SH-SY5Y (cell line): ENCODE measurements around the gene LIPG.

Experiments
- GATA2 ChIP-seq: IDR thresholded peaks from 2 replicates; pipeline ENCODE4 v1.6.1; 2011; ENCODE audit warnings: mild to moderate bottlenecking, low read depth, low read length
- GATA3 ChIP-seq: IDR thresholded peaks from 2 replicates; pipeline ENCODE4 v1.6.1; 2011; ENCODE audit warnings: low read depth, mild to moderate bottlenecking, low read length, moderate library complexity

Gene LIPG

DNA sequence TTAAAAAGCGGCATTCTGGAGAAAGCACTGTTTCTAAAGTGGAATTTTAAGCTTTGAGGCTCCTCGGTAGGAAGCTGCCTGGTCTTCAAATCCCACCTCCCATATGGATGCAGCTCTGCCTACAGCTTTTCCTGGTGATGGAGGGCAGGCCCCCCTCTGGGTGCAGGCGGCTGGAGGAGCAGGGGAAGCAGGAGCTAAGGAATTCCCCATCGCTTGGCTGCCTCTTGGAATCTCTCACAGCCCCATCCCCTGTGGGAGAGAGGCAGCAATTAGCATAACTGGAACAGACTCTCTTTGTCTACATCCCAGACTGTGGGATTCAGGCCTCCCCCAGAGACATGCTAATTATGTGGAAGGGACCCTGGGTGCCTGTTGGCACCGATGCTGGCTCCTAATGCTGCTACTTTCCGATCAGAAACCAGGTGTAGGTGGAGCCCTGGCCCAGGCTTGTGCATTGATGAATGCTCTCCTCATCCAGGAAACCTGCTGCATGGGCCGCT, 51.3 kb downstream of the LIPG start:
- TF ChIP-seq GATA2 = no peak
- TF ChIP-seq GATA3 = no peak

DNA sequence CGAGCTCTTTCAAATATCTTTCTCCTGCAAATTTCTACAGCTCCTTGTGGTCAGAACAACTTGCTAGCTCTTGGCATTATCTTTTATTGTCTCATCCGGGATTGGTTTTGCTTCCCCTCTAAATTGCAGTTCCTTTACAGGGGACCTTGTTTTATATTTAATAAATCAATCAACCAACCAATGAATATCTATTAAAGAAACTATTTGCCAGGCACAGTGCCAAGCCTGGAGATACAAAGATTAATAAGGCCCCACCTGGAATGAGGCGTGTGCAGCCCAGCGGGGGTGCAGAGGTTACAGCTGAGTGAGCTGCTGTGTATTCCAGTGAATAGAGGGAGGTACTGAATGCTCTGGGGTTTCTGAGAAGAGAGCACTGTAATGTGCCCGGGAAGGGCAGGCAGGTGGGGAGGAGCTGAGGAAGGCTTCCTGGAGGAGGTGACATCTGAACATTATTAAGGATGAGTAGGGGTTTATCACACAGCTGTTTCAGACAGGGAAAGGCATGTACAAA, 51.8 kb downstream of the LIPG start:
- TF ChIP-seq GATA2 = no peak
- no peak for TF ChIP-seq GATA3

DNA sequence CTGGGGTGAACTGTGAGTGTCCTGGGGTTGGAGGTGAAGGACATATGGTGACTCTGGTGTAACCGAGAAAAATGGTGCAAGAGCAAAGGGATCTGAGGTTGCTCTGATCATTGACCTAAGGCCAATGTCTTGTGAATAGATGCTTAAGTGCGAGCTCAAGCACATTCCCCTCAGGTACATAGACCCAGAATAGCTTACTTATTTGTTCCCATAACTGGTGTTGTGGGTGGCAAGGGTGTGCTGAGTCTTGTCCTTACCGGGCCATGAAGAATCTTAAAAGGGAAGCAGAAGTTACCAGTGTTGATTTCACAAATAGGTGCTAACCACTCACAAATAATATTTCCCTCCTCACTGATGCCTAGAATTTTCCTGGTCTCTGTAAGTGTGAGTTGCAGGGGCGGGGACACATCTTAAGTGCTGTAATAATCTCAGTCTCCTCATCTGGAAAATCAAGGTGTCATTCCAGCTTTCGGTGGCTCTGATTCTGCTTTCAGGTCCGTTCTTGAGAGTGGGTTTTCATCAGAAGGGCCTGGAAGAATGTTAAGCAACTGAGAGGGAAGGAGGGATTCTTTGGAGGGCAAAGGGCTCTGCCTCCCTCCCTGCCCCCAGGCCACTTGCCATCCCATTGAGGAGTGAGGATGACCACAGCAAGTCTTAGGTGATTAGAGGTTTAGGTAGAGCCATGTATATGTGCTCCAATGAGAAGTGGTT, 54.9 kb downstream of the LIPG start:
- TF ChIP-seq GATA2 = no peak
- no peak for TF ChIP-seq GATA3

DNA sequence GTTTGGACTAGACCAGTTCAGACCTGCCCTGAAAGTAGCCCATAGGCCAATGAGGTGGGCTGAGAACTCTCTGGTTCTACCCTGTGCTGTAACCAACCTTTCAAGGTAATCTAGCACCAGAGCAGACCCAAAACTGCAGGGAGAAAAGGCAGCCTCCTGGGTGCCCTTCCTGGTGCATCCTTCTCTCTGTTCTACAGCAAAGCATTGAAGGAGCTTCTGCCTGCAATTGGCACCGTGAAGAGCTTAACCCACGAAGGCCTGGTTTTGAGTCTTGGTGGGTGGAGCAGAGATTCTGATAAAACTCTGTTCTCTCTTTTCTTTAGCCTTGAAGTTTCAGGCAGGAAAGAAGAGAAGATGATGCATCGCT, 55.5 kb downstream of the LIPG start:
- TF ChIP-seq GATA2 = no peak
- no peak for TF ChIP-seq GATA3

DNA sequence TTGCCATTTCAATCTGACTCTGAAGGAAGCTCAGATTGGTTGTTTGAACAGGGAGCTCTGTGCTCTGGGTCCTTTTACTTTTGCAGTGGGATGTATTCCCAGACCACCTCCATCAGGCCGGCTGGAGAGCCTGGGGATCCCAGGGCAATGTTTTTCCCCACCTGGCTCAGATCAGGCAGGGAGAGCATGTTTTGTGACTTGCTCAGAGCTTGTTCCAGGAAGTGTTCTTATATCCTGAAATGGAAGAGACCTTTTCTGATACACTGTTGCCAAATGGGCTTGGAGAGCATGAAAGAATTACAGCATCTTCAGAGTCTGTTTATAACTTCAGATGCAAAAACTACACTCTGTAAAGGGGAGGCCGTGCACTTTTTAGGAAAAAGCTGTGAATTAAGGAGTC, 56.0 kb downstream of the LIPG start:
- TF ChIP-seq GATA2 = no peak
- TF ChIP-seq GATA3 = no peak

DNA sequence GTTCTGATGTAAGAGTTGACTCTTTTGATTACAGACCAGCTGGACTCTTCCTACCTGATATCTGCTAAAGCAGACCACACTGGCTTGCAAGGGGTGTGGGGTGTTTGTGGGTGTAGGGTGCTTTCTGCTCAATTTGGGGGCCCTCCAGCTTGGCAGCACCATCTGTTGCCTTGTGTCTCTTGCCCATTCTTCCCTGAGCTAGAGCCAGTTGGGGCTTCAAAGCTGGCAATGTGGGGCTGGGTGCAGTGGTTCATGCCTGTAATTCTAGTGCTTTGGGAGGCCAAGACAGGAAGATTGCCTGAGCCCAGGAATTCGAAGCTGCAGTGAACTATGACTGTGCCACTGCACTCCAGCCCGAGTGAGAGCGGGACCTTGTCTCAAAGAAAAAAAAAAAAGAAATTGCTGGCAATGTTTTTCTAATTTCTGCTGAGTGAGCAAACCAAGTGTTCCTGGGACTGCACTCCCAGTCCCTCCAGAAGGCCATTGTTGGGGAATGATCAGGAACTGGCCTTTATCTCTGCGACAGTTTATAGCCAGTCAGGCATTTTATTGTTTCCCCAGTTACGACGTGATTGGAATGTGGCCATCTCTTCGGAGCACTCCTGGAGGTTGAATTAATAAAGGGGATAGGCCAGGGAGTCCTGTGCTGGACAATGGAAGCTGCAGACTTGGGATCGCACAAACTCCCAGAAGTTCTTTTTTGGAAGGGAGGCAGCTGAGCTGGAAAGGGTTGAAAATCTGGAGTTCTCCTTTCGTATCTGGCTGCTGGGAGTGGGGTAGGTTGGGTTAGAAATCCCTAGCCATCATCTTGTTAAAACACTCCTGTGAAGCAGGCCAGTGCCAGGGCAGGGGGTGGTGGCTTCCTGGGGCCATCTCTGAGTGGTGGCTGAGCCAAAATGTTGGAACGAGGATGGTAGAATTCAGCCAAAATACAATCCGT, 57.2 kb downstream of the LIPG start:
- TF ChIP-seq GATA2 (no peak), GATA3 (no peak)

DNA sequence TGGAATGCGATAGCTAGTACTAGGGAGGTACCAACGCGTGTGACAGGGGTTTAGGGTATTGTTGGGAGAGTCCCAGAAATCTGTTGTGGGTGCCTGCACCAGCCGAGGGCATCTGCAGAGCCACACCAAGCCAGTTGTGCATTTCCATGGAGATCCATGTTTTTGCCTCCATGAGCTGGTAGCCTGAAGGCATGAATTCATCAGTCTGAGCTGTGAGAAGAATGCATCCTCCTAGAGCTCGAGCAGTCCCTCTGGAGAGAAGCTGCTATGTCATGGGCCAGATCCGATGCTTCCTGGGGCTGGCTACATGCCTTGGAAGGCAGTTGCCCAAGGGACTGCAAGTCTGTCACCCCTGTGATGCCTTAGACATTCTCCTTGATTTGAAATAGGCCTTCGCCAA, 57.9 kb downstream of the LIPG start:
- TF ChIP-seq GATA3 (no peak), GATA2 (no peak)

DNA sequence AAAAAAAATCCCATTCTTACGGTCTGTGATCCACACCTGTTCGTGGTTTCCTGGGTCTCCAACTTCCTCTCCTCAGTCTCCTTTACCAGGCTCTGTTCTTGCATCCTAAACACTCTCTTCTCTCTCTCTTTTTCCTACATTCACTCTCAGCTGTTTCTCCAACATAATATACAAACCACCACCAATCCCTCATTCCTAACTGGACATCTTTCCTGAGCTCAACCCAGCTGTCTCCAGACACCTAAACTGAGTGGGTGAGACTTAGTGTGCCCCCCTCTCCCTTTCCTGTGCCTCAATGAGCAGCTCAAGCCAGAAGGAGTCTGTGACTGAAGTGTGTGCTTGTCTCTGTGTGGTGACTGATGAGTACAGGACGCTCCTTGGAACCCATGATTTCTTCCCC, 59.4 kb downstream of the LIPG start:
- no peak for TF ChIP-seq GATA3
- TF ChIP-seq GATA2 = no peak

DNA sequence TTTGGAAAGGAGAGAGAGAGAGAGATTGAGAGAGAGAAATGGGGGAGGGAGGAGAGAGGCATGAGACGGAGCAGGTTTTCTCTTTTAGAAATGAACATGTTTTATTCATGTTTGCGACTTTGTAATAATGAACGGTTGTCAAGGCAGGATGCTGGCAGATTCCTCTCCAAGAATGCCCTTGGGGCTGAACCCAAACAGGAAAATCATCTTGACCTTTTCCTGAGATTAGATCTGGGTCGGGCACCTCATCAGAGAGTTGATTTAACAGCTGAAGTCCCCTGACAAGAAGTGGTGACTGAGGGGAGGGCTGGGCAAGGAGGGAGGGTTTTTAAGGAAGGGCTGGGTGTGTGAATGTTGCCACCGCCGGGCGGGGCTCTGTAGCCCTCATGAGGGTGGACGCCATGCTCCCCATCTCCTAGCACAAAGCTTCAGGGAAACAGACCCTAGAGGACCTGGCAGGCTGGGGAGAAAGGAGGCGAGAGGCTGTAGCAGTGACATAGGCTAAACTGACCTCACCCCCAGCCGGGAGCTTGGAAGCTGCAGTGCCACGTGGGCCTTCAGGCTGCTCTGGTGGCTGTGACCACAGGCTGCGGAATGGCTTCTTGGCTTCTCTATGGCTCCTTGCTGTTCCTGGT, 60.0 kb downstream of the LIPG start:
- TF ChIP-seq GATA3 (no peak), GATA2 (no peak)

DNA sequence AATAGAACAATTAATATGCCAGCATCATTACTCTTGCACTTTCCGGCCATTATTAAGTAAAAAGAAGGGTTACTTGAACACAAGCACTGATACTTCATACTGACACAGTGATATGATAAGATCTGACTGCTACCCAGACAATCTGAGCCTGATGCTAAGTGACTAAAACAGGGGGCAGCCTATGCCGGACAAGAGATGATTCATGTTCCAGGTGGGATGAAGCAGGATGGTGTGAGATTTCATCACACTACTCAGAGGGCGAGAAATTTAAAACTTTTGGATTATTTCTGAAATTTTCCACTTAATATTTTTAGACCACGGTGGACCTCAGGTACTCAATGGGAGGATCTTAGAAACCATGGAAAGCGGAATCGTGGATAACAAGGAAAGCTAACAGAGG, 61.7 kb downstream of the LIPG start:
- no peak for TF ChIP-seq GATA2
- TF ChIP-seq GATA3 = no peak

DNA sequence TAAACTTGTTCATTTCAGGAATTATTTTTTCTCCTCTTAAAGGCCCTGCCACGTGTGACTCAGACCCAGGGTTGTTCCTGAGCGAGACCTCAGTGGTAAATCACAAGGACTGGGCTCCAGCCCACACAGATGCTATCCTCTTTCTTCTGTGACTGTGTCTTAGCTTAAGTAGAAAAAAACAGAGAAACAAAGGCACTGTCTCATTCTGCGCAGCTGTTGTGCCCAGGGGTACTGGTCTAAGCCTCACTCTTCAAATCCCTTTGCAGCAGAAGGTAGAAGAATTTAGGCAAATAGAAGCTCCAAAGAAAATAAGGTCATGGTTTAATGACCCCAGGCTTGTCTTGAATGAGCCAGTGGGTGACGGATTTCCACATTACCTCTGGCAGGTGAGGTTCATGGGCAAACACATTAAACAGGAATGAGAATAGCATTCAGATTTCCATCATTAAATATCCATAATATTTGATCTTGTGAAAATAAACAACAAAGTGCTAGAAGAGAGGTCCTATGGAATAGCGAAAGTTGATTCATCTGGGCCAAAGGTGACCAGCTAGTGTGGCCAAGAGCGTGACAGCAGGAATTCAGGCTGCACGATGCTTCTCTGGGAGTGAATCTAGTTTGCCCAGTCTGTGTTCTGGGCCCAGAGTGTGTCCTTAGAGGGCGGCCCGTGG, 63.3 kb downstream of the LIPG start:
- TF ChIP-seq GATA2 (no peak), GATA3 (no peak)

DNA sequence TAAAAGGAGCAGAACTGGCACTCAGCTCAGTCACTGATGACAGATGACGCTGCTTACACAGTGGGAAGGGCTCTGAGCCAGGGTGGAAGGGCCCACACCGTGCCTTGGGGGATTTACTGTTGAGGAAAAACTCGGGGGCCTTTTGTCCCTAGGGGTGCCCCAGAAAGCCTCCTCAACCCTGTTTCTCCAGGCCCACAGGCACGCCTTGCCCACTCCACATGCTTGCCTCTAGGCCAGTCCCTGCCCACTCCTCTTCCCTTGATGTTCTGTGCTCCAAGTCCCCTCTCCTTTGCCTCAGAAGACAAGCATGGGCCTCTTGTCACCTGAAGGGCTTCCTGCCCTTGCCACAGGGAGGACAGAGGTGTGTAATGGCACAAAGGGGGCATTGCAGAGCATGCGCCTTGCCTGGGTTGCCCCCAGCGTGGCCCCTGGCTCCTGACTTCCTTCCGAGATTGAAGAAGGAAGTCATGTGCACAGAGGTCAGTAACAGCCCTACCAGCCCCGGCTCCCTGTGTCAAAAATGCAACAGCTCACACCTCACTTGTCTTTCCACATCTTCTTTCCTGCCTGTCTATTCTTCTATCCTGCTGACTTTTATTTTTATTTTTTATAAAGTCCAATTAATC, 65.1 kb downstream of the LIPG start:
- no peak for TF ChIP-seq GATA2

DNA sequence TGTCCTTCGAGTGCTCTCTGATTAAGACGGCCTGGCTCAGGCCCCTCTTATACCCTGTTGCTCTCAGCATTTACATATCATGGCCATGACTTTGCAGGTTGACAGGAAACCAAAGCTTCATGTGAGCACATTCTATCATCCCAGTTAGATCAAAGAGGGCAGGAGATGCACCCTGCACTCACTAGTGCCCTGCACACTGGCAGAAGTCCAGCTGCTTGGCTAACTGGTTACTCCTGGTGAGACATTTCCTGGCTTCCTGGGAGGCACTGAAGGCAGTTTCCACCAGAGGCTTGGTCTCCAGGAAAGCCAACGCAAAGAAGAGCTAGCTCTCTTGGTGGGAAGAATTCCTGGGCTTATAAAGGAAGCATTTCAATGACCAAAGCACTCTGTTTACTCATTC, 66.3 kb downstream of the LIPG start:
- no peak for TF ChIP-seq GATA3
- TF ChIP-seq GATA2 = no peak

DNA sequence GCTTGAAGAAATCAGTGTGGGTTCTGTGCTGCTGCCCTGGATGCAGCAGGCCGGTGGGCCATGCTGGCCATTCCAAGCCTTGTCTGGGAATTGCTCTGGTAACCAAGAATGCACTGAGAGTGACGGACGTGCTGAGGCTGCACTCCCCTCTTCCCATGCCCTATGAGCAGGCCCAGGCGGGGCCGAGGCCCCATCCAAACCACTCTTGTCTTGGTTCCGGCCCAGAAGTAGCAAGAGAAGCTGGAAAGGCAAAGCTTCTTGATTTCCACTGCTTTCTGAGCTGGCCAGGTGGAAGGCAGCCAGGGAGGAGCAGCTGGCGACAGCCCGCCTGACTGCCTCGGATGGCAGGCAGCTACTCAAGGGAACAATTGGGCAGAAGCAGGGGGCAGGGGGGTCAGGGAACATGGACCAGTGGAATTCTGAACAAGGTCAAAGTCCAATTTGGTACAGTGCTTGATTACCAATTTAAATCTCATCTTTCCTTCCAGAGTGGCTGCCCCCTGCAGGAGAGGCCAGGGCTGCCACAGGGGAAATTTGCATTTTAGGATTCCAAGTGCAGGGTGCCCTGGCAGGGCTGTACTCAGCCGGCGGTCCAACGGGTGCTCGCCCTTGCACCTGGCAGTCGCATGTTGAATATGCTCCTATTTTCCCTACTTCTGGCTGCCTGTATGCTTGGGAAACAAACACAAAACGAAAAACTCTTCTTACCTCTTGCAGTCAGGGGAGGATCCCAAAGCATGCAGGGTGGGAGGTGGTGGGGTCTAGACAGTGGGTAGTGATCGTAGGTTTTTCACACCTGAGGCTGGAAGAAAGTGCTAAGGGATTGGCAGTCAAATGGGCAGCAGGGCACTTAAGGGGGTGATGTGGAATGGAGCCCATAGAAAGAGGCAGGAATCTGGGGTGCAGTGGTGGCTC, 67.3 kb downstream of the LIPG start:
- TF ChIP-seq GATA2 = no peak
- TF ChIP-seq GATA3 = no peak
